DND-41 (cell line): ENCODE measurements around the gene LTBR.

Experiments used
- CTCF ChIP-seq: IDR thresholded peaks from 2 replicates; pipeline ENCODE4 v1.5.1; 2012; ENCODE audit warnings: borderline replicate concordance, low read length, moderate library complexity, mild to moderate bottlenecking; ENCODE audit not compliant: poor library complexity, severe bottlenecking; ENCODE audit errors: extremely low read depth
- EZH2 ChIP-seq: IDR thresholded peaks from 3 replicates; pipeline ENCODE4 v1.6.1; 2012; ENCODE audit warnings: borderline replicate concordance, low read depth, mild to moderate bottlenecking, moderate library complexity, low read length, inconsistent platforms; ENCODE audit not compliant: severe bottlenecking

- no peak for TF ChIP-seq CTCF
- TF ChIP-seq EZH2: no peak
Measured at GRCh38 chr12:6375269-6376078, 8.5 kb upstream of the LTBR start, which contains the start of gene SCNN1A.
